ENCODE results near the gene PCDH9.

The PCDH9 gene

DNA sequence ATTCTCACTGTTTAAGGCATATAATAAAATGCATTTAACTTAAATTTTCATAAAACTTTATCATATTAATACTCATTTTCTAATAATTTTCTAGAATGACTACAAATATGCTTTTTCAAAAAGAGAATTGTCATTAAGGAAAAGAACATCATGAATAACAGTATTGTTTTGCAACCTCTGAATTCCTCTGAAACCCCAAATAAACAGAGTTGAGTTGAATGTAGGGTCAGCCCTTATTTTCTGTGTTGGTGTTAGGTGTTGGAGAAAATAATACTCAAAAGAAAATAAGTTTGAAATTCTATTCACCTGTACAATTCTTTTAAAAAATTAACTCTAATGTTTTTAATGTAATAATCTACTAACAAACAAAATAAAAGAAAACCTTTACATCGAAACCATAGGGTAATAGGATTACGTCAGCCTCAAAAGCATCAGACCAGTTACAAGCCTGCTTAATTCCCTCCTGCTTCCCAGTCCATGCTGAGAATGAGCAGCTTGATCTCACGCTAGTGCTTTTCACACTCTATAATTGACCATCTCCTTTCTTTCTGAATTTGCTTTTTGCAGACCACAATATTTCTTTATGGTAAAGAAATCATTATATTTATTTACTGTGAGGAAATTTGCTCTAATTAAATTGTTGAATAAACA, 160.9 kb downstream of the PCDH9 start:
- in situ Hi-C loops (cut with MboI; ENCODE audit: low pct_unique_long_range_greater_than_20kb, low sequenced_read_pairs), result no loop called here
- no peak for DNase-seq

DNA sequence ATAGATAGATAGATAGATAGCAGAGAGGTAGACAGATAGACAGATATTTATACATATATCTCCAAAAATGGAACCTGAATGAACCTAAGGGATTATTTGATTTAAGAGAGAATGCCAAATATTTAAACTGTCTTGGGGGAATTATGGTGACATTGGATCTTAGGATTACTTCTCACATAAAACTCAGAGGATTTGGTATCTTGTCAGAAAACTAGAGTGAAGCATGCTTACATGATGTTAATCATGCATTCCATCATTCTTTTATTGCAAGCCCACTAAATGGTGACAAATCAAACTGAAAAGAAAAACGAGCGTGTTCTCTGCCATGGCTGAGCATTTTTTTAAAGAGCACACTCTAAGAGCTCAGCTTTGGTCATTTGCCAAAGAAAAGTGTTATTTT, 165.2 kb downstream of the PCDH9 start:
- in situ Hi-C loops (cut with MboI; ENCODE audit: low pct_unique_long_range_greater_than_20kb, low sequenced_read_pairs), result no loop called here
- DNase-seq, result no peak

DNA sequence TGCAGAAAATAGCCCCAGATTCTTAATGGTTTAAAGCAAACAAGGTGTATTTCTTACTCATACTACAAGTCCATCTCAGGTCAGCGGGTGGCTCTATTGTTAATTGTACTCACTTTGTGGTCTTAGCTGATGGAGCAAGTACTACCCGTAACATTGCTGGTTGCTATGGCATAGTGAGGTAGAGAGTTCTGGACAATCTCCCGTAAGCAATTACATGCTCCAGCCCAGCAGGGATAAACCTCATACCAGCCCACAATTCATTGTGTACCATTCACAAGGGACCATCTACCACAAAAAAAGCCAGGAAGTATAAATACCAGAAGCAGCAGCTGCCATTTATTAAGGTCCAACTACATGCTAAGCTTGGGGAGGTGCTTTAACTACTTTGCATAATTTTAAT, 167.1 kb downstream of the PCDH9 start:
- no peak for DNase-seq
- in situ Hi-C loops (cut with MboI; ENCODE audit: low pct_unique_long_range_greater_than_20kb, low sequenced_read_pairs), result no loop called here

DNA sequence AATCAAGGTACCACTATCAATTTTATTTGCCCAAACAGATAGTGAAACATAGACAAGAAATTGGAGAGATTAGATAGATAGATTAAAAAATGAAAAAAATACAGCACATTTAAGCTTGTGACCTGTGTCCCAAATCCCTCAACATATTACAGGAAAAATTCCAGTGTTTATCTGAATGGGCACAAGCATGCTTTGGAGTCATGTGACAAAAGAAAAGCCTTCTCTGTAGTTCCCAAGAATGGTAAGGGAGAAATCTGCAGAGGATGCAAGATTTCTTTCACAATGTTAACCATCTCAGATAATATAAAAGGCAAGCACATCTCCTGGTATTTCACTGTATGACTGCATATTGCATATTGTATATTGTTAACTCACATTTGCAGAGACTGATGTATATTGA, 168.0 kb downstream of the PCDH9 start:
- DNase-seq, result no peak
- in situ Hi-C loops (cut with MboI; ENCODE audit: low pct_unique_long_range_greater_than_20kb, low sequenced_read_pairs), result no loop called here

DNA sequence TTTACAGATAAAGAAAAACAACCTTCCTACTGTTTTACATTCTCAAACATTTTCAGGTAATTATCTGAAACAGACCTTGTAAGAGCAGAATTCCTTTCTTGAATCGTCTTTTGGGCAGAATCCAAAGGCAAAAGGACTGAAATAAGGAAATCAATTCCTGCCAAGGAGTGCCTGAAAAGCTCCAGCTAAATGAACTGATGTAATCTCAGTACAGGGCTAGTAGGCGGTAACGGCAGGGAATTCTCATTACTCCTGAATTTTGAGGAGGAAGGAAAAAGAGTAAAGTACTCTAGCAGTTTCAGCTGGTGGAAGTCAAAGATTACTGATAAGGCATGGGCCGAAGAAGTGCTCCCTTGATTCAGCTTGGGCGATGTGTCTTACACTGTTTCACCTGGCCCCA, 168.4 kb downstream of the PCDH9 start:
- in situ Hi-C loops (cut with MboI; ENCODE audit: low pct_unique_long_range_greater_than_20kb, low sequenced_read_pairs), result no loop called here
- DNase-seq, result no peak

DNA sequence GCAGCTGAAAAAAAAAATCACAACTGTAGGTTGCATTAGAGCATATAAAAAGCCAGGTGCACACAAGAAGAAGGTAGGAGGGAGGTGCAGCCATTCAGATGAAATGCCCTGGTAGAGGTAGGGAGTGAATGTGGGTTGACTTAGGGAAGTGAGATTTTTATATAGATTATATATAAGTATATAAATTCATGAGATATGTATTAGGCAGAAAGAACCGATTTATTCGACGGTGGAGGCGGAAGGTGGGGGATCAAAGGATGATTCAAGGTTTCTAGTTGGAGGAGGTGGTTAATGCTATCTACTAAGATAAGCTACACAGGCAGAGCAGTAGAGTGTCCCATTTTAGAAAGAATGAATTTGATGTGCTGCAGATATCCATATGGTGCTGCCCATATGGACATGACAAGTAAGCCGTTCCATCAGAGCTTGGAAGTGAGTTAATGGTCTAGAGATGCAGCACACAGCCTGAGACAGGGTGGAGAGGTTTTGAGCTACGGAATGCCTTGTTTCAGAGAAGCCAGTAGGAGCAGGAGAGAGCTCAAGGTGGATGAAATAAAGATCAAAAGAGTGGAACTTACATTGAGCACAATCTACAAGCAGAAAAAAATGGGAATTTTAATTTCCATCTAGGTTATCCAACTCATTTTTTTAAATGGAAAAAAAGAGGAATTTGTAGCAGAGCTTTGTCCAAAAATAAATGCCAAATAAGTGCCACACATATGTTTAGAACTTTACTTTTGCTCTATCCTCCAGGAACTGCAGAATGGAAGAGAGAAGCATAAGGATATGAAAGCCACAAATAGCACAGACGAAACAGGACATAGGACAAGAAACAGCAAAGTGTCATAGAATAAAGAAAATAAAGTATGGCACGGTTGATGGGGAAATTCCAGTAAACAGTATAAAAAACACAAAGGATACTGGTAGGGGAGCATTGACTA, 177.3 kb downstream of the PCDH9 start:
- DNase-seq, result no peak
- in situ Hi-C loops (cut with MboI; ENCODE audit: low pct_unique_long_range_greater_than_20kb, low sequenced_read_pairs), result no loop called here

DNA sequence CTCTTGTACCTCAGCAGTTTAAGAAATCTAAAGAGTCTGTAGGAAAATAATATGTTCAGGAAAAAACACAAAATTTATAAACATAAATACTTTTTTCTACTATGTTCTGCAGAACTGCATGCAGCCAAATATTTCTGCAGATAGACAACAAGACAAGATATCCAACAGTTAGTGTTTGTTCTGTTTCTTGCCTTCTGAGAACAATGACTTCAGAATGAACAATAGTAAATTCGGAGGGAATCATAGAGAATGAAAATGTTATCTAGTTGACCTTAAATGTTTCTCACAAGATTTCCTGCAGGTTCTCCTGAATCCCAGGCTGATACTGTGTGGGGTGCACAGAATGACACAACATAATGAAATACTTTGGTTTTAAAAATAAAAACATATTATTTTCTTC, 180.4 kb downstream of the PCDH9 start:
- in situ Hi-C loops (cut with MboI; ENCODE audit: low pct_unique_long_range_greater_than_20kb, low sequenced_read_pairs), result no loop called here
- DNase-seq, result no peak

DNA sequence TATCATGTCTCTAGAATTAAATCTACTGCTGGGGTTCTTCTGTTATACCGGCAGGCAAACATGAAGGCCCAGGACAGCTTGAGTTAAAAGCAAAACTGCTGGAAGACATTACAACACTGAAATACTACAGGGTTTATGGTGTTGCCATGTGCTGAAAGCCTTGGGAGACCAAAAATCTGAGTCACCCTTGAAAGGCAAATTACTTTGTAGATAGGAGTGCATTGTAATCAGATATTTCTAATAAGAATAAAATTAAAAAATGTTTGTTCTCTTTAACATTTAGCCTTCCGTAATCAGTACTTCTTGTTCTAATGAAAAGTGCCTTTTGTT, 181.3 kb downstream of the PCDH9 start:
- no peak for DNase-seq
- in situ Hi-C loops (cut with MboI; ENCODE audit: low pct_unique_long_range_greater_than_20kb, low sequenced_read_pairs), result no loop called here

DNA sequence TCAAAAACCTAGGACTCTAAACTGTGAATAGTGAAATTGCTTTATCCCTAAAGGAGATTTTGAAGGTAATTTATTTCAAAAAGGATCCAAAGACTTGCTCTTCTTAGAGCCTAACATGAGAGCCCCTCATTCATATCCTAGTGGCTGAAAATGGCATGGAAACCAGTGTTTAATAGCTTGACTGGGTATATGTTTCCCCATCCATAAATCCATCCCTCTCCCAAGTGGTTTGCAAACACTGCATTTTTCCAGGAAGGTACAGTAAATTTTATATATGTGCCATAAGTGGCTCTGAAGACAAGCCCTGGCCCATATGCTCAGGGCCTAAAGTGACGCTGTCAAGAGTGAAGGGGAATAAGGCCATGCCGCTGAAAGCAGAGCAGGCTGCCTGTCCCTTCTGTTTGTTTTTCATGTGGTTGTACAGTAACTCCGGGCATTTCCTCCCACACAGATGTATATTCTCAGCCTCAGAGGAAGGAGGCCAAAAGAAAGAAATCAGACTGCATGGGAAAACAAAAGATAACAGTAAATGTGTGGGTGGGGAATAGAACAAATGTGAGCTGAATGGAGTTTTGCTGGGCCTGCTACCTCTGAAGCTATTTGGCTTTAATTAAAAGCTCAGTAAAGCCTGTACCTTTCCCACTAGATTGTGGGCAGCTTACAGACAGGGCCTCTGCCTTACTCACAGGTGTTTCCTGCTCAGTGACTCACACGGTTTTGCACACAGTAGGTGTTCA, 181.9 kb downstream of the PCDH9 start:
- DNase-seq, result peak; percentile 33

DNA sequence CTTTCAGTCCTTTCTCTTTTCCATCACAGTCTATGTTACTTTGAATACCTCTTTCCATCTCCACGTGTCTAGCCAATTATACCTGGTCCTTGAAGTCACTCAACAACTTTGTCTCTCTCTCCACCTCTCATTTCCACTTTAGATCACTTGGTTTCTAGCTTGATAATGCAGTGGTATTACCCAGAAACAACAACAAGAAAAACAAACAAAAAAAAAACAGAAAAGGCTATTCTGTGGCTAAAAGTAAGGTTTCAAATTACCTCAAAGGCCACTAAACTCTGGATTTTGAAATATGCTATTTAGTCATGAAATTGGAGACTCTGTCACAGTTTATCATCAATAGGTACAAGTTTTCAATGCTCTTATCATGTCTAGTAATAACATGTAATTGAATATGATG, 184.8 kb downstream of the PCDH9 start:
- DNase-seq, result no peak
- in situ Hi-C loops (cut with MboI; ENCODE audit: low pct_unique_long_range_greater_than_20kb, low sequenced_read_pairs), result no loop called here

More for the DNA sequence above, 181.9 kb downstream of the PCDH9 start:
- in situ Hi-C loops (cut with MboI; ENCODE audit: low pct_unique_long_range_greater_than_20kb, low sequenced_read_pairs), result no loop called here

DNA sequence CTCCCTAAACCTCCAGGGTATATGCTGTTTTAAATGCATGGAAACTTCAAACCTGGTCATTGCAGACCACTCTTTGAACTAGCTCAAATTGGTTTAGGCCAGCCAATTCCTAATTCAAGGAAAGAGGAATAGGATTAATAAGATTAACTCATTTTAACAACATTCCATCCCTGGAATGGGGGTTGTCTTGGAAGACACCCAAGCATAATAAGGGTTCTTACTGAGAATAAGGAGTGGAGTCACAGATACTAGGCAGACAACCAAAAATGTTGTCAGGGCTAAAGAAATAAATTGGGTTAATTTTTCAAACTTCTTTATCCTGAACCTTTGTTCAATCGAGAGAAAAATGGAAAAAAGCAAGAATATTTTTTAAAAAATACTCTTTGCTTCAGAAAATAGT, 186.2 kb downstream of the PCDH9 start:
- in situ Hi-C loops (cut with MboI; ENCODE audit: low pct_unique_long_range_greater_than_20kb, low sequenced_read_pairs), result no loop called here

DNA sequence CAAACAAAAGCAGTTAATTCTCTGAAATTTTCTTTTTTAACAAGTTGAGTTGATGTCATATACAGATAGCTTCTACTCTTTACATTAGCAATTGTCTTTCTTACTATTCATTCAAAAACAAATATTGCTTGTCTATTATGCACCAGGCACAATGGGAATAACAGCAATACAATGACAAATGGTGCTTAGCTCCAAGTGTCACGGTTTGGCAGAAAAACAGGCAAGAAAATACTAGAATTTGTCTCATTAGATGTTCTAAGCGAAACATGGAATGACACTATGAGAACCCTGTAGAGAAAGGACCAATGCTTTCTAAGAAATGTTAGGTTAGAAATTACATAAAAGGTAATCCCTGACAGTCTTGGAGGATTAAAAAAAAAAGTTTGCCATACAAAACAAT, 187.6 kb downstream of the PCDH9 start:
- in situ Hi-C loops (cut with MboI; ENCODE audit: low pct_unique_long_range_greater_than_20kb, low sequenced_read_pairs), result no loop called here
- no peak for DNase-seq

More for the DNA sequence above, 186.2 kb downstream of the PCDH9 start:
- DNase-seq, result no peak

DNA sequence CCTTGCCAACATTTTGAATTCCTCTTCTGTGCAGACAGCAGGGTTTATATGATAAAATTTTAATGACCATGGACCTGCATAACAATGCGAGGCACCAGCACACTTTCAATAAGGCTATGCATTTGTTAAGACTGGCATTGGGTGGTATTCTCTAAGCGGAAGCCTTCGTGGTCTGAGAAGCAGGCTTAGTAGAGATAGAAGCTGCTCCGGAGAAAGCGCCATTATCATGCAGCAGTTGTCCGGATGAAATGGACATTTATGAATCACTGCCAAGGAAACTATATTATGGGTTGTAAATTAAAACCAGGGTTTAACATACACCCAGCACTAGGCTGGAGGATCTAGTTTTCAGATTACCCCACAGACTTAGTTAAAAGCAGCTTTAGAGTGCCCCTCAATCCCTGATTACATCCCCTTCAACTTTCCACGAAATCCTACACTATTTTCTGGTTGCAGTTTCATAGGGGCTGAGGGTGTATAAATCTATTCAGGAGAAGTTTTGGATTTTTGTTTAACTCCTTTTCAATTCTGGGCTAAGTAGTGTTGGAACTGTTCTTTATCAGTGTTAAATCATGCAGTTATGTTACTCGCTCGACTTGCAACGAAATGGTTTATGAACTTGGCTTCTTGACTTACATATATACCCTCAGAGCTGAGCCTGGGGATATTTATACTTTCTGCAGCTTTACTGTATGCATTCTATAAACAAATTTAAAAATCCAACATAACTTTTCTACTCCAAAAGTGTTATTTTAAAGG, 193.3 kb downstream of the PCDH9 start:
- no peak for DNase-seq
- in situ Hi-C loops (cut with MboI; ENCODE audit: low pct_unique_long_range_greater_than_20kb, low sequenced_read_pairs), result no loop called here

DNA sequence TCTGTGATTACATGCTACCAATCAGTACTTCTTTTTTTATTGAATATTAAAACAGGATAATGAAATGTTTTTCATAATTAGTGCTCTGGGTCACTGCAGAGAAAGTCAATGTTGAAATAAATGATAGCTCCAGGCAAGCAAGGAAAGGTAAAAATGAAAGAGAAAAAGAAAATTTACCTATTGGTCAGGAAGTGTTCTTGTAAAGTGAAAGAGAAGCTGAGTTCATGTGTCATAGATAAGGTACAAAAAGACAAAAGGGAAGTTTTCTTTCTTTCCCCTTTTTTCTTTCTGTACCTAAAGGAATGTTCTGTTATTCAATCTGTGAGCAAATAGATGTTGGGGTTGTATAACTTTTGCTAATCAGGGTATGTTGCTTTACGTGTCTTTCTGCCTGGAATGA, 197.0 kb downstream of the PCDH9 start:
- no peak for DNase-seq
- in situ Hi-C loops (cut with MboI; ENCODE audit: low pct_unique_long_range_greater_than_20kb, low sequenced_read_pairs), result no loop called here

DNA sequence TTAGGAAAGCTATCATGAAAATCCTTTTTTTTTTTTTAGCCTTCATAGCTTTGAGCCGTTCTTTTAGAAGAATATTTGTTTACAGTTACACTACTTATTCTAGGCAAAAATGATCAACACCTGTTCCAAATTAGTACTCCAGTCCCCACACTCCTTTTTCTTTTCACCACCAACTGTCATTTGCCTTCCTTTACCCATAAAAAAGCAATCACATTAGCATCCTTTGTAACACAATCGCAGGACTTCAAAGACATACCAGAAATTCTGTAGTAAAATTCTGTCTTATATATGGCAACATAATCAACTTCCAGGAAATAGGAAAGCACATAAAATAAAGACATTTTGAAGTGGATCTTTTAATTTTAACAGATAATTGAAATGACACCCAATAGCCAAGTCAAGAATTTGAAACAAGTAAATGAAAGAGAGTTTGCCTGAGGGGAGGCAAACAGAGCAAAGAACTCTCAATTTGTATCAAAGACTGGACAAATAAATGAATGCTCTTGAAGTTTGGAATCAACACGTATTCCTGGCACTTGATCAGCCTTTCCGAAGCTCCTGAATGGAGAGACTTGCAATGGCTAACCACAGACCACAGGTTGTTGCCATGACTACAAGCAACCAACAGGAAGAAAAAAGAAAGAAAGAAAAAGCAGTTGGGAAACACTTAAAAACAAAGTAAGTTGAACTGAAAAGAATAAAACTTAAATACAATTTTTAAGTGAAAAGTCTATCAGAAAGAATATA, 206.8 kb downstream of the PCDH9 start:
- in situ Hi-C loops (cut with MboI; ENCODE audit: low pct_unique_long_range_greater_than_20kb, low sequenced_read_pairs), result no loop called here
- peak; percentile 75 for DNase-seq

DNA sequence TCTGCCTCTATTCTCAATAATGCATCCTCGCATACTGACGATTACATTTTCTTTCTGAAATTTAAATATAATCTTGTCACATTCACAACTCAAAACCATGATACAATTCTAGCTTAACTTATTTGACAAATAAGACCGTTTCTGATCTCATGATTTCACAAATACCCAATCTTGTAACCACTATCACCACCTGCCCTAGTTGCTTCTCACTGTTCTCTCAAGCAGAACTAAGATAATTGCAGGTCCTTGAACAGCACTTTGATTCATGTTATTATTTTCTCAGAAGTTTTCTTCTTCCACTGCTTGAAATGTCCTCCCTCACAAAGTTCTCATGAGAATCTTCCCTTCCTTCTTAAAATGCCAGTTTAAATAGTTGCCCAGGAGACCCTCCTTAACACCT, 211.4 kb downstream of the PCDH9 start:
- no peak for DNase-seq
- in situ Hi-C loops (cut with MboI; ENCODE audit: low pct_unique_long_range_greater_than_20kb, low sequenced_read_pairs), result no loop called here

DNA sequence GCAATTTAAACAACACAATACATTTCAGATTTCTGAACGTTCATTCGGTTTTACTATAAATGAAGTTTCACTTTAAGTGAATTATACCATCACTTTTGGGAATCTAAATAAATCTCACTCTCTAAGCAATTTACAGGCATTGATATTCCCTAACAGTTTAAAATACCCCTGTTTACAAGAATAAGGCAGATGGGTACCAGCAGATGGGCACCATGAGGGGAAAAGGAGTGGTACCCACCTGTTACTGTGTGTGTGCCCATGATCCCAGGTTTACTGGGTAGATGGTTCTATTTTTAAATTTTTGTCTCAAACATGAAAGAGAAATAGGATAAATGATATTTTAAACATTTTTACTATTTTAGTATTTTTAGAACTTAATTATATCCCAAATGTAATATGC, 212.9 kb downstream of the PCDH9 start:
- DNase-seq, result no peak

DNA sequence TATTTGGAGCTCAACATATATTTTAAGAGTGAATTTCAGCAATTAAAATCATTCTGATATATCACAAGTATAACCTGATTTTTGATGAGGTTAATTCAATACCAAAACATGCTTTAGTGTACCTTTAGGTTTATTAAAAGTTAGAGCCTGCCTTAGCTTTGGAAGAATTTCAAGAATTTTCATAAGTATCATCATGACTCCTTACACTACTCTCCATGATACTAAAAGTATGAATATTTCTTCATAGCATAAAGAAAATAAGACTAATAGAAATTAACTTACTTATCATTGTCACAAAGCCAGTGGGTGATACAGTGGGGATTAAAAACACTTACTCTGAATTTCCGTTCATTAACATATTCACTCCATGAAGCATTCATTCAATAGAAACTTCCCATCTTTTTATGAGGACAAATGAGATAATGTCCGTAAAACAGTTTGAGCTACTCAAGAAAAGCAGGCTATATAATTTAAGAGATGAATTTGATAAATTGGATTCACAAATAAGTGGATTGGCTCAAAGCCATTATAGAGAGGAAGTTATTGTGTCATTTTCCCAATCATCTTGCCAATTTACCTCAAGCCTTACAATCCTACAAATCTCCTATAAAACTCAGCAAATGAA, 214.0 kb downstream of the PCDH9 start:
- in situ Hi-C loops (cut with MboI; ENCODE audit: low pct_unique_long_range_greater_than_20kb, low sequenced_read_pairs), result no loop called here
- no peak for DNase-seq

More for the DNA sequence above, 212.9 kb downstream of the PCDH9 start:
- in situ Hi-C loops (cut with MboI; ENCODE audit: low pct_unique_long_range_greater_than_20kb, low sequenced_read_pairs), result no loop called here
